ENCODE measurements around the gene CLEC4C.
"Not testable (repeated sequence)": the region's sequence is repeated elsewhere in the genome, so short reads cannot be mapped to it uniquely, and the experiment has no call there.

The CLEC4C gene, protein sequence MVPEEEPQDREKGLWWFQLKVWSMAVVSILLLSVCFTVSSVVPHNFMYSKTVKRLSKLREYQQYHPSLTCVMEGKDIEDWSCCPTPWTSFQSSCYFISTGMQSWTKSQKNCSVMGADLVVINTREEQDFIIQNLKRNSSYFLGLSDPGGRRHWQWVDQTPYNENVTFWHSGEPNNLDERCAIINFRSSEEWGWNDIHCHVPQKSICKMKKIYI

DNA sequence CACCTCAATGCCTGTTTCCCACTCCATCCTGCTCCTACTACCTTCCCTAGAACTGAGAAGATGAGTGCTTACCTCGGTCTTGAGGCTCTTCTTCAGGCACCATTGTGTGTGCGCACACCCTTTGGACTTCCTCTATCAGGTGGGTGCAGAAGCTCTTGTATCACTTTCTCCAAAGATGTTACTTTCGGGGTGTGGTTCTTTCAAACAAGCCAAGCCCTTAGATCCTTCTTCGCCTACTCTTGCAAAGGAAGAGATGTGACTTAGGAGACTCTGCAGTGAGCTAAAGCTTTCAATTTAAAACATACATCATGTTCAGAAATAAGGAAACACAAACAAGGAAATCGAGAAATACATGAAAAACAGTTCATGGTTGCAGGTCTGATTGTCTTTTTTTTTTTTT, at the start of gene CLEC4C:
CLEC4C (minus strand) TSS at position 130 of the 400 bp plus-strand sequence; CDS start at position 103, 27 bp downstream.
- no peak for DNase-seq (ENCODE audit: low read depth in 2 of 2)

DNA sequence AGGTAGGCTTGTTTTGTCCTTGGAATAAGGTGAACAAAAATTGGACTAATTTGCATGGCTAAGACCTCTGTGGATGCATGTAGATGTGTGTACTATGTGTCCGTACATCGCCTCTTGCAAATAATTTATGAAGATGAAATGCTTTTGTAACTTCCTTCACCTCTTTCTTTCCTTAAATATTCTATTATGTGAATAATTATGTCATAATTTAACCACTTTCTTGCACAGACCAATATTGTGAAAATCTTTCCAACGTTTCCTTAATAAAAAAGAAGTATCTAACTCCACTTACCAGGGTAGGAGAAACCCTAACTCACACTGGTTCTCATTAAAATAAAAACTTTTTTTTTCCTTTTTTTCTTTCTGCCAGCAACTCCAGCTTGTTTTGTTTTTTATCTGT, 46.0 kb upstream of the CLEC4C start:
- no peak for DNase-seq (ENCODE audit: low read depth in 2 of 2)

DNA sequence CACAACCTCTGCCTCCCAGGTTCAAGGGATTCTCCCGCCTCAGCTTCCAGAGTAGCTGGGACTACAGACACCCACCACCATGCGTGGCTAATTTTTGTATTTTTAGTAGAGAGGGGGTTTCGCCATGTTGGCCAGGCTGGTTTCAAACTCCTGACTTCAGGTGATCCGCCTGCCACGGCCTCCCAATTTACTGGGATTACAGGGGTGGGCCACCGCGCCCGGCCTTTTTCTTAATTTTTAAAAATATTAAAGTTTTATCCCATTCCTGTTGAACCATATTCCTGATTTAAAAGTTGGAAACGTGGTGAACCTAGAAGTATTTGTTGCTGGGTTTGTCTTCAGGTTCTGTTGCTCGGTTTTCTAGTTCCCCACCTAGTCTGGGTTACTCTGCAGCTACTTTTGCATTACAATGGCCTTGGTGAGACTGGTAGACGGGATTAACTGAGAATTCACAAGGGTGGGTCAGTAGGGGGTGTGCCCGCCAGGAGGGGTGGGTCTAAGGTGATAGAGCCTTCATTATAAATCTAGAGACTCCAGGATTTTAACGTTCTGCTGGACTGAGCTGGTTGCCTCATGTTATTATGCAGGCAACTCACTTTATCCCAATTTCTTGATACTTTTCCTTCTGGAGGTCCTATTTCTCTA, 41.8 kb upstream of the CLEC4C start, which contains the start of gene NANOG:
NANOG (plus strand) TSS at position 519 of the 645 bp plus-strand sequence. CDS start 213 bp downstream, outside the sequence.
- not testable (repeated sequence) for DNase-seq (ENCODE audit: low read depth in 2 of 2)

DNA sequence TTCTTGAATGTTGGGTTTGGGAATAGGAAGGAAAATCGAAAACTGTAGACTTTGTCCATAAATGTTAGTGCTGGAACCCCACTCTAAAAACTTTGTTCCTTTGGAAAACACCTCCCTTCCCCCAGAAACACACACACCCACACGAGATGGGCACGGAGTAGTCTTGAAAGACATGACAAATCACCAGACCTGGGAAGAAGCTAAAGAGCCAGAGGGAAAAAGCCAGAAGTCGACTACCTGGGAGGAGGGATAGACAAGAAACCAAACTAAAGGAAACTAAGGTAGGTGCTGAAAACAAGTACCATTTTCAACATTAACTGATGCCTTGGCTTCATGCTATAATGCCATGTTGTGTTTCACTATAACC, 41.1 kb upstream of the CLEC4C start:
- DNase-seq (ENCODE audit: low read depth in 2 of 2) = no peak

DNA sequence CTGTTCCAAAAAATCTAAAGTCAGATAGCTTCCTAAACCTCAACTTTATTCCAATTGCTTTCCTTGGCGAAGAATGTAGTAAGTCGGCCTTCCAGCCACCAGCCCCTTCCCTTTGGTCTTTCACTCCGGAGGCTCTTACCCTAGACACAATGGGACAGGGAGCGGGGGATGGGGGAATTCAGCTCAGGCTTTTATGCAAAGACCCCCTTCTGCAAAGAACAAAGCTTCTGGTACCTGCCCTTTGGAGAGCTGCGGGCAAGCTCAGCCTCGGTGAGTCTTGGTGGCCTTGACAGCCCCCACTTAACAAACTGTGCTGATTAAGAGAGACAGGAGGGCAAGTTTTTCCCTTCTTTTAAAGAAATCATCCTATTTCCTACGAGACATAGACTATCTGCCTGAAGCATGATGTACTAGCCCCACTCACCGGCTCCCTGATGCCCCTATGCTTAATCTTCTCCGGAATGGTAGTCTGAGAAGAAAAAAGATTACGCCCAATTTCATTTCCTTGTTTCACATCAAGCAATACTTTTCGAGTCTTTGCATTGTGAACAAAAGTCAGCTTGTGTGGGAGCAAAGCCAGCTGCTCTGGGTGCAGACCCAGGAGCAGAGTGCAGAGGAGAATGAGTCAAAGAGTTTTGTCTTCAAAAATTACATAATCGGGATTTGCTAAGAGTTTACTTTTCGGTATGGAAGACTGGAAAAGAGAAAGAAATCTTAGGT, 40.6 kb upstream of the CLEC4C start:
- no peak for DNase-seq (ENCODE audit: low read depth in 2 of 2)

DNA sequence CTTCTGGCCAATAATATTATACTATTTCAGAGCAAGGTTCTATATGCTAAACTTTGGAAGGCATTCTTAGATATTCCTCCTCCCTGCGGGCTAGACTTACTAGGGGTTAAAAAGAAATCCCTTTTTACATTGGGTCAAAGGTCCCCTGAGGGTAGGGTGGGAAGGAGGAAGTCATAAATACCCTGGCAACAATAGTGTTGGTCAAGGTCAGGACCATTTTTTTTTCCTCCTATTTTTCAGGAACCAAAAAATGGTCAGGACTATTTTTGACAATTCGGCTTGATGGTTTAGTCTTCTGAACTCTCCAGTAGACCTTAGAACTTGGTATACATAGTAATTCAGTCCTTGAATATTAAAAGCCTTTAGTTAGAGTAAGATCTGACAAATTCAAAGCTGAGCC, 37.5 kb upstream of the CLEC4C start:
- no peak for DNase-seq (ENCODE audit: low read depth in 2 of 2)

DNA sequence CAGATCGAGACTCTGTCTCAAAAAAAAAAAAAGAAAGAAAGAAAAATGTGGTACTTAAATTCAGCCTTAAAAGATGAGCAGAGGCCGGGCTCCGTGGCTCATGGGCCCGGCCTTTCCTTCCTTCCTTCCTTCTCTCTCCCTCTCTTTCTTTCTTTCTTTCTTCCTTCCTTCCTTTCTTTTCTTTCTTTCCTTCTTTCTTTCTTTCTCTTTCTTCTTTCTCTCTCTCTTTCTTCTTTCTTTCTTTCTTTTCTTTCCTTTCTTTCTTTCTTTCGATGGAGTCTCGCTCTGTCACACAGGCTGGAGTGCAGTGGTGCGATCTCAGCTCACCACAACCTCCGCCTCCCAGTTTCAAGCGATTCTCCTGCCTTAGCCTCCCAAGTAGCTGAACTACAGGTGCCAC, 36.3 kb upstream of the CLEC4C start:
- DNase-seq (ENCODE audit: low read depth in 2 of 2) = not testable (repeated sequence)

DNA sequence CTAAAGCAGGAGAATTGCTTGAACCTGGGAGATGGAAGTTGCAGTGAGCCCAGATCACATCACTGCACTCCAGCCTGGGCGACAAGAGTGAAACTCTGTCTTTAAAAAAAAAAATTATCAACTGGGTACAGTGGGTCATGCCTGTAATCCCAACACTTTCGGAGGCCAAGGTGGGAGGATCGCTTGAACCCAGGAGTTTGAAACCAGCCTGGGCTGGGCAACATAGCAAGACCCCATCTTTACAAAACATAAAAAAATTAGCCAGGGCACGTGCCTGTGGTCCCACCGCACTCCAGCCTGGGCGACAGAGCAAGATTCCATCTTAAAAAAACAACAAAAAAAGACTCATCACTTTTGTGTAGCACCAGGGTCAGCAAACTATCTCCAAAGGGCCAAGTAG, 34.9 kb upstream of the CLEC4C start:
- no peak for DNase-seq (ENCODE audit: low read depth in 2 of 2)

DNA sequence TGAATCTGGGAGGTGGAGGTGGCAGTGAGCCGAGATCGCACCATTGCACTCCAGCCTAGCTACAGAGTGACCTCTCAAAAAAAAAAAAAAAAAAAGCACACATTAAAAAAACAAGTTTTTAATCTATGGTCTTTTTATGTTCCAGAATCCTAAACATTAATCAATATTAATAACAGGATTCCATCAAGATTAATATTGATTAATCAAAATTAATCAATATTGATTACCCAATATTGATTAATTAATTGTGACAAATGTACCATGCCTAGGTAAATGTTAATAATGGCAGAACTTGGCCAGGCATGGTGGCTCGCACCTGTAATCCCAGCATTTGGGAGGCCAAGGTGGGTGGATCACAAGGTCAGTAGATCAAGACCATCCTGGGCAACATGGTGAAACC, 34.1 kb upstream of the CLEC4C start:
- DNase-seq (ENCODE audit: low read depth in 2 of 2) = no peak

DNA sequence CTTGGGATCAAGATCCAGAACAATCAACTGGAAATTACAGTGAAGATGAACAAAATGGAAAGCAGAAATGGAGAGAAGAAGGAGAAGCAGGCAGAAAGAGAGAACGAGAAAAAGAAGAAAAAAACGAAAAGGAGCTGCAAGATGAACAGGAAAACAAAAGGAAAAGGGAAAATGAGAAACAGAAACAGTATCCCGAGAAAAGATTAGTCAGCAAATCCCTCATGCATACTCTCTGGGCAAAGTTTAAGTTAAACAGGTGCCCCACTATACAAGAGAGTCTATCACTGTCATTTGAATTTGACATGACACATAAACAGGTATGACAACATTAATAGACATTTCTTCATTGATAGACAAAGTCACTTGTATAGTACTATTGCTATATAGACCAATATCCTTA, 22.8 kb upstream of the CLEC4C start:
- no peak for DNase-seq (ENCODE audit: low read depth in 2 of 2)

DNA sequence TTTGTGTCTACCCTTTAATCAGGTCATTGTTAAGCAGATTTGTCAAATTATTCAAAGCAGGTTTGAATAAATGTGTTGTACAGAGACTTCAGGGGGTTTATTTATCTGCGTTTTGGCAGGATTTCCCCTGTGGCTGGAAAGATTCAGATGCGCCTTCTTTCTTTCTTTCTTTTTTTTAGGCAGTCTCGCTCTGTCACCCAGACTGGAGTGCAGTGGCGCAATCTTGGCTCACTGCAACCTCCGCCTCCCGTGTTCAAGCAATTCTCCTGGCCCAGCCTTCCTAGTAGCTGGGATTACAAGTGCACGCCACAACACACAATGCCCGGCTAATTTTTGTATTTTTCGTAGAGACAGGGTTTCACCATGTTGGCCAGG, 11.6 kb upstream of the CLEC4C start:
- DNase-seq (ENCODE audit: low read depth in 2 of 2) = no peak

DNA sequence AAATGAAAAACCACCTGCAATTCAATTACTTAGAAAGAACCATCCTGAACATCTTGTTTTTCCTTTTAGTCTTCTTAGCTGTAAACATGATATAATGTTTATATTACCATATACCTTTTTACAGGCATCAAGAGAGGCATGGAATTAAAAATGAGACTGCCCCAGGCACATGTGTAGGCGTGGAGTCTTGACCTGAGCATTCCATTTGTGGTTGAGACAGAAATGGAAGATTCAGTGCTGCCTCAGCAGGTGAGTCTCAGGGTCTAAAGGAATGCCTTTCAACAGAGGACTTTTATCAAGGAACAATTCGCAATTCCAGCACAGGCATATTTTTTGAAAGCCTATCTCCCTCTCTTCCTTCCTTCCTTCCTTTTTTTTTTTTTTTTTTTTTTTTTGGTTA, 9.8 kb upstream of the CLEC4C start:
- DNase-seq (ENCODE audit: low read depth in 2 of 2) = no peak

DNA sequence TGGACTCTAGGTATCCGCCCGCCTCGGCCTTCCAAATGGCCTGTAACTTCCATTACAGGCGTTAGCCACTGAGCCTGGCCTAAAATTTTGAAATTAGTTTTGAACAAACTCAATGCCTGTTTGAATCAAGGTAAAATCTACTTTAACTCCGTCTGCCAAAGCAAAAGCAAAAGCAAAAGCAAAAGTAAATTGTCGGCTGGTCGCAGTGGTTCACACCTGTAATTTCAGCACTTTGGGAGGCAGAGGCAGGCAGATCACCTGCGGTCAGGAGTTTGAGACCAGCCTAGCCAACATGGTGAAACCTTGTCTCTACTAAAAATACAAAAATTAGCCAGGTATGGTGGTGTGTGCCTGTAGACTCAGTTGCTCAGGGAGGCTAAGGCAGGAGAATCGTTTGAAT, 8.5 kb upstream of the CLEC4C start:
- not testable (repeated sequence) for DNase-seq (ENCODE audit: low read depth in 2 of 2)

DNA sequence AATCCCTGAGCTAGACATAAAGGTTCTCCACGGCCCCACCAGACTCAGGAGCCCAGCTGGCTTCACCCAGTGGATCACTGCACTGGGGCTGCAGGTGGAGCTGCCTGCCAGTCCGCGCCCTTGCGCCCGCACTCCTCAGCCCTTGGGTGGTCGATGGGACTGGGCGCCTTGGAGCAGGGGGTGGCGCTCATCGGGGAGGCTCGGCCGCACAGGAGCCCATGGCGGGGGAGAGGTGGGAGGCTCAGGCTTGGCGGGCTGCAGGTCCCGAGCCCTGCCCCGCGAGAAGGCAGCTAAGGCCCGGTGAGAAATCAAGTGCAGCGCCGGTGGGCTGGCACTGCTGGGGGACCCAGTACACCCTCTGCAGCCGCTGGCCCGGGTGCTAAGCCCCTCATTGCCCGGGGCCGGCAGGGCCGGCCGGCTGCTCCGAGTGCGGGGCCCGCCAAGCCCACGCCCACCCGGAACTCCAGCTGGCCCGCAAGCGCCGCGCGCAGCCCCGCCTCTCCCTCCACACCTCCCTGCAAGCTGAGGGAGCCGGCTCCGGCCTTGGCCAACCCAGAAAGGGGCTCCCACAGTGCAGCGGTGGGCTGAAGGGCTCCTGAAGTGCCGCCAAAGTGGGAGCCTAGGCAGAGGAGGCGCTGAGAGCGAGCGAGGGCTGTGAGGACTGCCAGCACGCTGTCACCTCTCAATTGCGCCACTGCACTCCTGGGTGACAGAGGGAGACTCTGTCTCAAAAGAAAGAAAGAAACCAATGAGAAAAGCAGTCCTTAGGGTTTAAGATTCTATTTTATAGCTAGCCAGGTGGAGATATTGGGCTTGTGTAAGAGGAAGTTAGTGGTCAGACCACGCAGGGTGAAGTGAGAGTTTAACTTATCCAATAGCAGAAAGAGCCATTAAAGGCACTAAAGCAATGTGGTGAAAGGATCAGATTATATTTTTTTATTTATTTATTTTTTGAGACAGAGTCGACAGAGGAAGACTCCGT, 5.1 kb upstream of the CLEC4C start:
- DNase-seq (ENCODE audit: low read depth in 2 of 2) = not testable (repeated sequence)

DNA sequence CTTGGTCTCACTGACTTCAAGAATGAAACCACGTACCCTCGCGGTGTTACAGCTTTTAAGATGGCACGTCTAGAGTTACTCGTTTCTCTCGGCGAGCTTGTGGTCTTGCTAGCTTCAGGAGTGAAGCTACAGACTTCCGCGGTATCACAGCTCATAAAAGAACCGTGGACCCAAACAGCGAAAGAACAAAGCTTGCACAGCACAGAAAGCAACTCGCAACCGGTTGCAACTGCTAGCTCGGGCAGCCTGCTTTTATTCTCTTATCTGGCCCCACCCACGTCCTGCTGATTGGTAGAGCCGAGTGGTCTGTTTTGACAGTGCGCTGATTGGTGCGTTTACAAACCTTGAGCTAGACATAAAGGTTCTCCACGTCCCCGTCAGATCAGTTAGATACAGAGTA, 4.2 kb upstream of the CLEC4C start:
- DNase-seq (ENCODE audit: low read depth in 2 of 2) = no peak

DNA sequence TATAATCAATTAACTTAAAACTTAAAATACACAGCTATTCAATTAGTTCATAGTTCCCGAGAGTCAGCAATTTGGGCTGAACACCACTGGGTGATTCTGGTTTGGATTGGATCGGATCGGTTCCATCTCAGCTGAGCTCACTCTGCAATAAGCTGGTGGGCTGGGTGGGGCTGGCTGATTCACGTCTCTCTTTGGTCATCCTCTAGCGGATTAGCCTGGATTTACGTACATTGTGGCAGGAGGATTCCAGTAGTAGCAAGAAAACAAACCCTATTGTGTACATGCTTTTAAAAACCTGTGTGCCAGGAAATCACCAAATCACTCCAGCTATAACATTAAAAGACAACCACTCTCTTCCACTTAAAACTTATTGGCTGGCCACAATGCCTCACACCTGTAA, 3.2 kb upstream of the CLEC4C start:
- no peak for DNase-seq (ENCODE audit: low read depth in 2 of 2)

DNA sequence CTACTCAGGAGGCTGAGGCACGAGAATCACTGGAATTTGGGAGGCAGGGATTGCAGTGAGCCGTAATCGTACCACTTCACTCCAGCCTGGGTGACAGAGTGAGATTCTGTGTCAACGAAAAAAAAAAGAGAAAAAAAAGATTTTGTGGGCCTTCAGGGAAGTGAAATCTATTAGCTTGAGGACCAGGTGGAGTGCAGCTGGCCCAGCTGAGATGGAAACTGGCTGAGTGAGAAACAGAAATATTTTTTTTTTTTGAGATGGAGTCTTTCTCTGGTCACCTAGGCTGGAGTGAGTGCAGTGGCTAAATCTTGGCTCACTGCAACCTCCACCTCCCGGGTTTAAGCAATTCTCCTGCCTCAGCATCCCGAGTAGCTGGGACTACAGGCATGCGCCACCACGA, 2.3 kb upstream of the CLEC4C start:
- DNase-seq (ENCODE audit: low read depth in 2 of 2) = no peak

DNA sequence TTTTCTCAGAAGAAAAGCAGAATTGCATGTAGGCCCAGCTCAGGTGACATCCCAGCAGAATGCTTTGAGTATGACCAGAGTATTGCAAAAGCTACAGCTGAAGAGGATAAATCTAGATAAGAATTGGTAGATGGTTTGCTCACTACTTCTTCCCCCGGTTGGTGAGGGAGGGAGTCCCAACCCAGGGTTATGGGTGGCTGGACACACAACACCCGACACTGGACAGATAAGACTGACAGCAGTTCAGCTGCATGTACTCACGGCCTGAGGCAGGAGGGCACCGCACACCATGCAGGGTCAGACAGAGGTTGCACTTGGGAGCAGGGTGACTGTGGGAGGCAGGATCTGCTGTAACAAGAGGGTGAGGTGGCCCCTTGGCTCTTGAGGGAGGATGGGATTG, 1.7 kb upstream of the CLEC4C start:
- DNase-seq (ENCODE audit: low read depth in 2 of 2) = no peak

DNA sequence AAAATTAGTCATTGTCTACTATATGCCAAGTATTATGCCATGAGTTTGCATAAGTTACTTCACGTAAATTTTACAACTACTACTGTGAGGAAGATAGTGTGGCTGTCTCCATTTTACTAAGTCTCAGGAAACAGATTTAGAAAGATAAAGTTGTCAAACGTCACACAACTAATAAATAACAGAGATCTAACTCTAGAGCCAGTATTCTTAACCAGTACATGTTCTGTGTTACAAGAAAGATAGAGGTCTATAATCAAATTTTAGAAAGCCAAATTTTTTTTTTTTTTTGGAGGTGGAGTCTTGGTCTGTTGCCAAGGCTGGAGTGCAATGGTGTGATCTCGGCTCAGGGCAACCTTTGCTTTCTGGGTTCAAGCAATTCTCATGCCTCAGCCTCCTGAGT, 14.2 kb downstream of the CLEC4C start:
- no peak for DNase-seq (ENCODE audit: low read depth in 2 of 2)

DNA sequence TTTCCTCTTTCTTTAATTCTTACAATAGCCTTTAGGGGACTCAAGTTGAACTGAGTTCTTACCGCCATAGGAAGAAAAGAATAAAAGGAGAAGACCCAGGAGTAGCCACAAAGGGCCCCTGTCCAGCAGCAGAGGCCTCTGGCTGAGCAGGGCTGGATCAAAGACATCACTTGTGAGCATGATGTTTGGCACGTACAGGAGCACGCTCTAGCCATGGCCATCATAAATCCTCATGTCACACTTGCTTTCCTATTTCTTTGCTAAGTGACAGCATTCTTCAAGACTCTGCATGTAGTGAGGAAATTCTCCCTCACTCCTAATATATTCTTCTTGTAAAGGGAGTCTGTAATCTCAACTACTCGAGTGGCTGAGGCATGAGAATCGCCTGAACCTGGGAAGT, 15.7 kb downstream of the CLEC4C start:
- no peak for DNase-seq (ENCODE audit: low read depth in 2 of 2)

DNA sequence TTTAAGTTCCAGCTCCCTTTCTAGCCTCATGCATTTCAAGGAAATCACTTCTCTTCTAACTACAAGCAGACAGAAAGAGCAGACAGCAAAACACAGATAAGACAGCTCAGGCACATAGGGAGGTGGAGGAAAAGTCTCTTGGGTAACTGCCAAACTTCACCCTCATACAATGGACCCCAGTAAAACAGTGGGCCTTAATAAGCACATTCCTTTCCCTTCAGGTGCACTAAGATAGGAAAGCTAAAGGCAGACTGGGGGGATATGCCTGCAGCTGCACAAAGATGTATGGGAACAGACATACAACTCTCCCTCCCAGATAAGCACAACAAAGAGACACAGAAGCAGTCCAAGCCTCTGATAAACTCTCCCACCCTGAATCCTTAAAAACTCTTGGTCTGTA, 16.2 kb downstream of the CLEC4C start:
- DNase-seq (ENCODE audit: low read depth in 2 of 2) = not testable (repeated sequence)

DNA sequence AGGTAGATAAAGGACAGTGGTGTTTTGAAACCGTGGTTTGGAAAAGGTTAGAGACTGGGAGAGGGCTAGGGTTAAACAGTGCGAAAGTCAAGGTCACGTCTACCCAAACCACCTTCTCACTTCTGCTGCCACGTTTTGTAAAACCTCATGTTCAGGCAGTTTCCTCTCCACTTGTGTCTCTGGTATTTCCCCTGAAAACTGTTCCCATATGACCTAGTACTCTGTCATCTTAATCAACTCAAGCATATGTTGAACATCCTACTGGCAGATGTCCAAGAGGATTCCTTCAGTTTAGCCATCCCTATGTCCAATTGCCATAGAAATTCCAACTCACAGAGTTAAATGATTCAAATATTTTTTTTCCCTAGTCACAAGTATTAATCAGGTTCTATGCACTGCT, 17.4 kb downstream of the CLEC4C start:
- DNase-seq (ENCODE audit: low read depth in 2 of 2) = no peak
